GM12892 (cell line): ENCODE data around the gene LARP6.
"Not testable (repeated sequence)": the region's sequence is repeated elsewhere in the genome, so short reads cannot be mapped to it uniquely, and the experiment has no call there.

Source experiments
- DNase-seq: peaks from one replicate; pipeline ENCODE4 v3.0.0; 2011; ENCODE audit not compliant: insufficient read length
- FAIRE-seq: peaks from 2 replicates; lab custom pipeline; 2011; peaks lifted over from hg19 to GRCh38; lab: Jason Lieb, UNC
- POLR2A ChIP-seq: IDR thresholded peaks from 2 replicates; pipeline ENCODE4 v1.6.1; 2011; ENCODE audit warnings: low read depth, low read length, control low read depth
- POLR2AphosphoS5 ChIP-seq: IDR thresholded peaks from 2 replicates; pipeline ENCODE4 v1.6.1; 2011; ENCODE audit warnings: low read depth, low read length, control low read depth
- TAF1 ChIP-seq: IDR thresholded peaks from 2 replicates; pipeline ENCODE4 v1.6.1; 2011; ENCODE audit warnings: low read depth, mild to moderate bottlenecking, control low read depth, low read length, borderline replicate concordance

The LARP6 gene

GRCh38 chr15:70823196-70823595, 30.8 kb downstream of the LARP6 start:
- DNase-seq: no peak
- FAIRE-seq: no peak
- no peak for TF ChIP-seq POLR2A
- TF ChIP-seq TAF1: no peak
- no peak for TF ChIP-seq POLR2AphosphoS5

- FAIRE-seq (no peak), DNase-seq (no peak)
- no peak for TF ChIP-seq POLR2AphosphoS5
- no peak for TF ChIP-seq POLR2A
- no peak for TF ChIP-seq TAF1
Measured at GRCh38 chr15:70820214-70820613, 33.7 kb downstream of the LARP6 start.

GRCh38 chr15:70818580-70818979, 35.4 kb downstream of the LARP6 start:
- no peak for TF ChIP-seq POLR2A
- no peak for TF ChIP-seq TAF1
- TF ChIP-seq POLR2AphosphoS5: no peak
- DNase-seq (no peak), FAIRE-seq (no peak)

- DNase-seq: no peak
- TF ChIP-seq TAF1 (no peak), POLR2AphosphoS5 (no peak), POLR2A (no peak)
- FAIRE-seq: no peak
Measured at GRCh38 chr15:70817266-70817665, 36.7 kb downstream of the LARP6 start.

- DNase-seq (no peak), FAIRE-seq (no peak)
- no peak for TF ChIP-seq POLR2AphosphoS5
- no peak for TF ChIP-seq TAF1
- TF ChIP-seq POLR2A: no peak
Measured at GRCh38 chr15:70815604-70816003, 38.4 kb downstream of the LARP6 start.

GRCh38 chr15:70815011-70815410, 38.9 kb downstream of the LARP6 start:
- not testable (repeated sequence) for DNase-seq, FAIRE-seq

GRCh38 chr15:70812827-70813364, 41.1 kb downstream of the LARP6 start:
- no peak for FAIRE-seq
- no peak for TF ChIP-seq TAF1
- no peak for TF ChIP-seq POLR2A
- no peak for TF ChIP-seq POLR2AphosphoS5
- no peak for DNase-seq

GRCh38 chr15:70810916-70811578, 42.9 kb downstream of the LARP6 start:
- no peak for DNase-seq
- TF ChIP-seq TAF1 (no peak), POLR2A (no peak), POLR2AphosphoS5 (no peak)
- FAIRE-seq: no peak

- DNase-seq (no peak), FAIRE-seq (no peak)
- TF ChIP-seq POLR2AphosphoS5 (no peak), POLR2A (no peak), TAF1 (no peak)
Measured at GRCh38 chr15:70806992-70807712, 46.8 kb downstream of the LARP6 start.

- not testable (repeated sequence) for FAIRE-seq, DNase-seq
Measured at GRCh38 chr15:70804388-70804787, 49.6 kb downstream of the LARP6 start.

- FAIRE-seq (no peak), DNase-seq (no peak)
- TF ChIP-seq POLR2A (no peak), TAF1 (no peak), POLR2AphosphoS5 (no peak)
Measured at GRCh38 chr15:70802629-70803028, 51.3 kb downstream of the LARP6 start.

GRCh38 chr15:70801109-70801508, 52.8 kb downstream of the LARP6 start:
- FAIRE-seq (no peak), DNase-seq (no peak)
- TF ChIP-seq POLR2AphosphoS5: no peak
